ENCODE data around the gene SPO11.

The SPO11 gene

GRCh38 chr20:57369596-57369995 is 40.0 kb downstream of the SPO11 start:
- no peak for DNase-seq (ENCODE audit: low read depth)
- TF ChIP-seq CTCF (IDR thresholded peaks at IDR 0.05; ENCODE audit: insufficient read depth, low read depth, low read length, missing control alignments): no peak
- H3K4me3 ChIP-seq (ENCODE audit: low read depth, low read length): no peak overlapping the region

- no peak overlapping the region for H3K4me3 ChIP-seq (ENCODE audit: low read depth, low read length)
- no peak for TF ChIP-seq CTCF (IDR thresholded peaks at IDR 0.05; ENCODE audit: insufficient read depth, low read depth, low read length, missing control alignments)
Observed at GRCh38 chr20:57370316-57370715, 40.7 kb downstream of the SPO11 start.

GRCh38 chr20:57371363-57371762 is 41.8 kb downstream of the SPO11 start:
- no peak overlapping the region for H3K4me3 ChIP-seq (ENCODE audit: low read depth, low read length)
- no peak for DNase-seq (ENCODE audit: low read depth)
- TF ChIP-seq CTCF (IDR thresholded peaks at IDR 0.05; ENCODE audit: insufficient read depth, low read depth, low read length, missing control alignments): no peak

More at GRCh38 chr20:57370316-57370715, 40.7 kb downstream of the SPO11 start:
- DNase-seq (ENCODE audit: low read depth): no peak

- DNase-seq (ENCODE audit: low read depth): no peak
- H3K4me3 ChIP-seq (ENCODE audit: low read depth, low read length): no peak overlapping the region
- TF ChIP-seq CTCF (IDR thresholded peaks at IDR 0.05; ENCODE audit: insufficient read depth, low read depth, low read length, missing control alignments): no peak
Observed at GRCh38 chr20:57372157-57372556, 42.6 kb downstream of the SPO11 start.

GRCh38 chr20:57372581-57373350 is 43.2 kb downstream of the SPO11 start:
- no peak for TF ChIP-seq CTCF (IDR thresholded peaks at IDR 0.05; ENCODE audit: insufficient read depth, low read depth, low read length, missing control alignments)
- no peak overlapping the region for H3K4me3 ChIP-seq (ENCODE audit: low read depth, low read length)
- no peak for DNase-seq (ENCODE audit: low read depth)

- DNase-seq (ENCODE audit: low read depth): no peak
- no peak overlapping the region for H3K4me3 ChIP-seq (ENCODE audit: low read depth, low read length)
- TF ChIP-seq CTCF (IDR thresholded peaks at IDR 0.05; ENCODE audit: insufficient read depth, low read depth, low read length, missing control alignments): no peak
Observed at GRCh38 chr20:57374343-57374930, 44.8 kb downstream of the SPO11 start.

Data from GM12865 (cell line).